SK-N-SH treated with all-trans-retinoic acid at 6 μM for 48 hours (cell line): ENCODE data around the gene CERS2.

ENCODE experiments used
- ATAC-seq: fragments of 200-7000 bp; cut with Tn5 transposase; 3 replicates; pipeline ENCODE4 v1.9.1; 2020; ENCODE audit warnings: mild to moderate bottlenecking, moderate library complexity
- ARNTL ChIP-seq: fragments of 450-650 bp; formaldehyde crosslinking; IDR thresholded peaks from 2 replicates; pipeline ENCODE4 v1.5.0; 2020; ENCODE audit warnings: low read depth, mild to moderate bottlenecking, moderate library complexity, borderline replicate concordance
- BACH2 ChIP-seq: fragments of 250-450 bp; sonication (Bioruptor Pico); IDR thresholded peaks from 2 replicates; pipeline ENCODE4 v1.9.0; 2021; ENCODE audit warnings: mild to moderate bottlenecking, borderline replicate concordance
- CSDC2 ChIP-seq: fragments of 250-450 bp; sonication (Bioruptor Pico); IDR thresholded peaks from 2 replicates; pipeline ENCODE4 v1.5.0; 2020; ENCODE audit warnings: mild to moderate bottlenecking, moderate library complexity
- ESRRG ChIP-seq: fragments of 250-450 bp; sonication (Bioruptor Pico); IDR thresholded peaks from 2 replicates; pipeline ENCODE4 v1.6.1; 2021; ENCODE audit warnings: mild to moderate bottlenecking
- GLIS3 ChIP-seq: fragments of 250-450 bp; sonication (Bioruptor Pico); IDR thresholded peaks from 2 replicates; pipeline ENCODE4 v1.5.0; 2020; ENCODE audit warnings: mild to moderate bottlenecking, moderate library complexity
- ISL1 ChIP-seq: fragments of 250-450 bp; sonication (Bioruptor Pico); IDR thresholded peaks from 2 replicates; pipeline ENCODE4 v2.1.2; 2022; ENCODE audit warnings: mild to moderate bottlenecking, moderate library complexity
- OSR1 ChIP-seq: fragments of 250-450 bp; sonication (Bioruptor Pico); IDR thresholded peaks from 2 replicates; pipeline ENCODE4 v1.8.0; 2022; ENCODE audit warnings: moderate library complexity, mild to moderate bottlenecking, inconsistent platforms
- POU6F1 ChIP-seq: fragments of 250-450 bp; sonication (Bioruptor Pico); IDR thresholded peaks from 2 replicates; pipeline ENCODE4 v1.8.0; 2021; ENCODE audit warnings: low read depth, mild to moderate bottlenecking, moderate library complexity, borderline replicate concordance
- PPARA ChIP-seq: fragments of 250-450 bp; sonication (Bioruptor Pico); IDR thresholded peaks from 2 replicates; pipeline ENCODE4 v1.5.0; 2020; ENCODE audit warnings: mild to moderate bottlenecking, borderline replicate concordance
- RARB ChIP-seq: fragments of 250-450 bp; sonication (Bioruptor Pico); IDR thresholded peaks from 2 replicates; pipeline ENCODE4 v1.8.0; 2021; ENCODE audit warnings: mild to moderate bottlenecking, moderate library complexity
- SNAI2 ChIP-seq: fragments of 250-450 bp; sonication (Bioruptor Pico); IDR thresholded peaks from 2 replicates; pipeline ENCODE4 v1.5.0; 2020; ENCODE audit warnings: mild to moderate bottlenecking, moderate library complexity
- TCF4 ChIP-seq: fragments of 250-450 bp; sonication (Bioruptor Pico); IDR thresholded peaks from 2 replicates; pipeline ENCODE4 v1.8.0; 2021; ENCODE audit warnings: mild to moderate bottlenecking, moderate library complexity, borderline replicate concordance
- TOX ChIP-seq: fragments of 250-450 bp; sonication (Bioruptor Pico); IDR thresholded peaks from 2 replicates; pipeline ENCODE4 v1.8.0; 2021; ENCODE audit warnings: mild to moderate bottlenecking, moderate library complexity, borderline replicate concordance
- ZC3H10 ChIP-seq: fragments of 250-450 bp; sonication (Bioruptor Pico); IDR thresholded peaks from 2 replicates; pipeline ENCODE4 v1.5.1; 2021; ENCODE audit warnings: mild to moderate bottlenecking, moderate library complexity
- ZFP3 ChIP-seq: fragments of 250-450 bp; sonication (Bioruptor Pico); IDR thresholded peaks from 2 replicates; pipeline ENCODE4 v1.5.0; 2020; ENCODE audit warnings: mild to moderate bottlenecking, moderate library complexity
- ZFP30 ChIP-seq: fragments of 450-650 bp; formaldehyde crosslinking; IDR thresholded peaks from 2 replicates; pipeline ENCODE4 v1.5.0; 2022; ENCODE audit warnings: mild to moderate bottlenecking, moderate library complexity
- ZNF70 ChIP-seq: fragments of 450-650 bp; formaldehyde crosslinking; IDR thresholded peaks from 2 replicates; pipeline ENCODE4 v1.5.0; 2020; ENCODE audit warnings: mild to moderate bottlenecking, moderate library complexity
- ZNF8 ChIP-seq: fragments of 450-650 bp; formaldehyde crosslinking; IDR thresholded peaks from 2 replicates; pipeline ENCODE4 v1.5.0; 2020; ENCODE audit warnings: mild to moderate bottlenecking, moderate library complexity
- TF ChIP-seq, protein P1 (sequence below): fragments of 250-450 bp; sonication (Bioruptor Pico); IDR thresholded peaks from 2 replicates; pipeline ENCODE4 v1.5.1; 2020; ENCODE audit warnings: low read depth, mild to moderate bottlenecking, moderate library complexity
- TF ChIP-seq, protein P2 (sequence below): fragments of 250-450 bp; sonication (Bioruptor Pico); IDR thresholded peaks from 2 replicates; pipeline ENCODE4 v1.5.1; 2021; ENCODE audit warnings: mild to moderate bottlenecking, moderate library complexity
- TF ChIP-seq, protein P3 (sequence below): fragments of 250-450 bp; sonication (Bioruptor Pico); IDR thresholded peaks from 2 replicates; pipeline ENCODE4 v1.5.0; 2020; ENCODE audit warnings: mild to moderate bottlenecking, moderate library complexity

The CERS2 gene

DNA sequence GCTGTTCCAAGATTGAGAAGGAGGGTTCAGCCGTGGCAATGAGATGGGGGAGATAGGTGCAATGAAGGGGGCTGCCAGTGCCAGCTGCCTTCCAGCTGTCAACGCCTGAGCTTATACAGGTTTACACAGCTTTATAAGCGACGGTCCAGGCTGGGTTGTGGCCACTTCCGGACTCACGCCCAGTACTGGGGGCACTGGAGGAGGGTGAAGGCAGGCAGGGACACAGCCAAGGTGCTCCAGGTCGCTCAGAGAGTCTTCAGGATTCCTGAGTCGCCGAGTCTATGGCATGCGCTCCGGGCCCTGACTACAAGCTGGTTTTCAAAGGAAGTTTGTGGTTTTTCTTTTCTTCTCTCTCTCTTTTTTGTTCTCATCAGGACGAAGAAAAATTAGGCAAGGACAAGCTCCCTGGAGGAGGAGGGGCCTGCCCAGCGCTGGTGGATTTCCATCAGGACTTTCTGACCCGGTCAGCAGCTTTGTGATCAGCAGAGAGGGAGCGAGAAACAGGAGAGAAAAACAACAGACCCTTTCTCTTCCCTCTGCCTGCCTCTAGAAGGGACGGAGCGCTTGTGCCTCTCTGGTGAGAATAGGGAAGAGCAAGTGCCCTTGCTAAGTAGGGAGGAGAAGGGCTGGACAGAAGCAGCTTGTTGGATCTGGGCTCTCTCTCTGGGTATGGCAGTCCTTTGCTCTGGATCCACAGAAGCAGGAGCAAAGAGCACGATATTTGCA is 31.9 kb upstream of the CERS2 start, which contains the start of gene MINDY1 (continued):
- TF ChIP-seq TCF4, result no peak
- TF ChIP-seq, protein P1, sequence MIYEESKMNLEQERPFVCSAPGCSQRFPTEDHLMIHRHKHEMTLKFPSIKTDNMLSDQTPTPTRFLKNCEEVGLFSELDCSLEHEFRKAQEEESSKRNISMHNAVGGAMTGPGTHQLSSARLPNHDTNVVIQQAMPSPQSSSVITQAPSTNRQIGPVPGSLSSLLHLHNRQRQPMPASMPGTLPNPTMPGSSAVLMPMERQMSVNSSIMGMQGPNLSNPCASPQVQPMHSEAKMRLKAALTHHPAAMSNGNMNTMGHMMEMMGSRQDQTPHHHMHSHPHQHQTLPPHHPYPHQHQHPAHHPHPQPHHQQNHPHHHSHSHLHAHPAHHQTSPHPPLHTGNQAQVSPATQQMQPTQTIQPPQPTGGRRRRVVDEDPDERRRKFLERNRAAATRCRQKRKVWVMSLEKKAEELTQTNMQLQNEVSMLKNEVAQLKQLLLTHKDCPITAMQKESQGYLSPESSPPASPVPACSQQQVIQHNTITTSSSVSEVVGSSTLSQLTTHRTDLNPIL (CRISPR knock-in tag), result no peak
- TF ChIP-seq POU6F1 (CRISPR knock-in tag), result no peak
- TF ChIP-seq BACH2 (CRISPR knock-in tag), result no peak
- TF ChIP-seq, all 23 proteins: peak for 0

- ATAC-seq, result peak; percentile 1; the same call in 2 of the 3 replicates
- TF ChIP-seq, protein P2, sequence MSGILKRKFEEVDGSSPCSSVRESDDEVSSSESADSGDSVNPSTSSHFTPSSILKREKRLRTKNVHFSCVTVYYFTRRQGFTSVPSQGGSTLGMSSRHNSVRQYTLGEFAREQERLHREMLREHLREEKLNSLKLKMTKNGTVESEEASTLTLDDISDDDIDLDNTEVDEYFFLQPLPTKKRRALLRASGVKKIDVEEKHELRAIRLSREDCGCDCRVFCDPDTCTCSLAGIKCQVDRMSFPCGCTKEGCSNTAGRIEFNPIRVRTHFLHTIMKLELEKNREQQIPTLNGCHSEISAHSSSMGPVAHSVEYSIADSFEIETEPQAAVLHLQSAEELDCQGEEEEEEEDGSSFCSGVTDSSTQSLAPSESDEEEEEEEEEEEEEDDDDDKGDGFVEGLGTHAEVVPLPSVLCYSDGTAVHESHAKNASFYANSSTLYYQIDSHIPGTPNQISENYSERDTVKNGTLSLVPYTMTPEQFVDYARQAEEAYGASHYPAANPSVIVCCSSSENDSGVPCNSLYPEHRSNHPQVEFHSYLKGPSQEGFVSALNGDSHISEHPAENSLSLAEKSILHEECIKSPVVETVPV (CRISPR knock-in tag), result no peak
- no peak for TF ChIP-seq OSR1 (CRISPR knock-in tag)
- no peak for TF ChIP-seq BACH2 (CRISPR knock-in tag)
- TF ChIP-seq RARB (CRISPR knock-in tag), result no peak
- TF ChIP-seq ARNTL (CRISPR knock-in tag), result no peak
- TF ChIP-seq ISL1 (CRISPR knock-in tag), result no peak
- TF ChIP-seq GLIS3 (CRISPR knock-in tag), result no peak
- no peak for TF ChIP-seq ZNF8 (CRISPR knock-in tag)
- TF ChIP-seq, protein P3, sequence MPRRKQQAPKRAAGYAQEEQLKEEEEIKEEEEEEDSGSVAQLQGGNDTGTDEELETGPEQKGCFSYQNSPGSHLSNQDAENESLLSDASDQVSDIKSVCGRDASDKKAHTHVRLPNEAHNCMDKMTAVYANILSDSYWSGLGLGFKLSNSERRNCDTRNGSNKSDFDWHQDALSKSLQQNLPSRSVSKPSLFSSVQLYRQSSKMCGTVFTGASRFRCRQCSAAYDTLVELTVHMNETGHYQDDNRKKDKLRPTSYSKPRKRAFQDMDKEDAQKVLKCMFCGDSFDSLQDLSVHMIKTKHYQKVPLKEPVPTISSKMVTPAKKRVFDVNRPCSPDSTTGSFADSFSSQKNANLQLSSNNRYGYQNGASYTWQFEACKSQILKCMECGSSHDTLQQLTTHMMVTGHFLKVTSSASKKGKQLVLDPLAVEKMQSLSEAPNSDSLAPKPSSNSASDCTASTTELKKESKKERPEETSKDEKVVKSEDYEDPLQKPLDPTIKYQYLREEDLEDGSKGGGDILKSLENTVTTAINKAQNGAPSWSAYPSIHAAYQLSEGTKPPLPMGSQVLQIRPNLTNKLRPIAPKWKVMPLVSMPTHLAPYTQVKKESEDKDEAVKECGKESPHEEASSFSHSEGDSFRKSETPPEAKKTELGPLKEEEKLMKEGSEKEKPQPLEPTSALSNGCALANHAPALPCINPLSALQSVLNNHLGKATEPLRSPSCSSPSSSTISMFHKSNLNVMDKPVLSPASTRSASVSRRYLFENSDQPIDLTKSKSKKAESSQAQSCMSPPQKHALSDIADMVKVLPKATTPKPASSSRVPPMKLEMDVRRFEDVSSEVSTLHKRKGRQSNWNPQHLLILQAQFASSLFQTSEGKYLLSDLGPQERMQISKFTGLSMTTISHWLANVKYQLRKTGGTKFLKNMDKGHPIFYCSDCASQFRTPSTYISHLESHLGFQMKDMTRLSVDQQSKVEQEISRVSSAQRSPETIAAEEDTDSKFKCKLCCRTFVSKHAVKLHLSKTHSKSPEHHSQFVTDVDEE (CRISPR knock-in tag), result no peak
- TF ChIP-seq ESRRG (CRISPR knock-in tag), result no peak
- TF ChIP-seq PPARA (CRISPR knock-in tag), result no peak
- TF ChIP-seq TCF4, result no peak
- no peak for TF ChIP-seq CSDC2
Observed at GRCh38 chr1:151005729-151006319, 31.2 kb upstream of the CERS2 start.

- TF ChIP-seq ZFP3 (CRISPR knock-in tag), result no peak
- ATAC-seq, result no peak
Observed at GRCh38 chr1:151003180-151003579, 28.5 kb upstream of the CERS2 start.

DNA sequence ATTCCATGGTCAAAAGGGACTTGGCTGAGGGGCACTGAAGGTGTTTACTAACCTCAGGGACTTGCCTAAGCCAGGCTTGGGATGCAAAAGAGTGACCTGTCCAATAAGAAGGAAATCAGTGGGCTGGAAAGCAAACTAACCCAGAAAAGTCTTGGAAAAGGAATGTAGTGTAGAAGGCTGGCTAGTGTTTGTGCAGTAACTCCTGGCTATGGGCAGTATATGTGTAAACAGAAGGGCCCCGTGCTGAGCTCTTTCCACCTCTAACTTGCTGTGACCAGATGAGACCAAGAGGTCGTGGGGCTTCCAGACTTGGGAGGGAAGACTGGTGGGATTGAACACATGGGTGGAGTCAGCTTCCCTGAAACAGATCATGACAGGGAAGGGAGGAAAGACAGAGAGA is 28.0 kb upstream of the CERS2 start:
- TF ChIP-seq ZFP30 (CRISPR knock-in tag), result no peak
- TF ChIP-seq SNAI2 (CRISPR knock-in tag), result no peak
- TF ChIP-seq, protein P3 (CRISPR knock-in tag), result no peak
- TF ChIP-seq ZNF70 (CRISPR knock-in tag), result no peak
- TF ChIP-seq OSR1 (CRISPR knock-in tag), result no peak
- no peak for TF ChIP-seq RARB (CRISPR knock-in tag)
- TF ChIP-seq TCF4, result no peak
- TF ChIP-seq ZFP3 (CRISPR knock-in tag), result no peak
- TF ChIP-seq CSDC2, result no peak
- TF ChIP-seq ARNTL (CRISPR knock-in tag), result no peak
- no peak for TF ChIP-seq ZNF8 (CRISPR knock-in tag)
- no peak for TF ChIP-seq ESRRG (CRISPR knock-in tag)
- TF ChIP-seq ZC3H10 (CRISPR knock-in tag), result no peak
- no peak for TF ChIP-seq TOX (CRISPR knock-in tag)
- no peak for TF ChIP-seq PPARA (CRISPR knock-in tag)
- TF ChIP-seq, protein P1 (CRISPR knock-in tag), result no peak
- ATAC-seq, result no peak
